NCI-H2107 treated with DMSO at 0.1 percent for 48 hours (cell line): ENCODE measurements around the gene PLXNB2.
A peak's percentile ranks its signal among the peaks of the same experiment; 100 is the strongest.

Experiments used
- DNase-seq: peaks from one replicate; lab custom pipeline; 2025; ENCODE audit not compliant: unreplicated experiment; lab: John Stamatoyannopoulos, UW

The PLXNB2 gene

GRCh38 chr22:50311606-50312351 lies 4.3 kb upstream of the PLXNB2 start:
- no peak for DNase-seq

GRCh38 chr22:50310949-50311444 lies 3.6 kb upstream of the PLXNB2 start:
- no peak for DNase-seq

- no peak for DNase-seq
These were observed 2.7 kb upstream of the PLXNB2 start for GRCh38 chr22:50310031-50310722.

- no peak for DNase-seq
These were observed 2.1 kb upstream of the PLXNB2 start for GRCh38 chr22:50309601-50309991.

GRCh38 chr22:50308986-50309600 lies 1.6 kb upstream of the PLXNB2 start:
- DNase-seq, result no peak

GRCh38 chr22:50308597-50308935 lies 1.1 kb upstream of the PLXNB2 start:
- DNase-seq, result no peak

- DNase-seq, result no peak
These were observed 597 bp upstream of the PLXNB2 start for GRCh38 chr22:50307890-50308596.

GRCh38 chr22:50305923-50306566 lies 1.4 kb downstream of the PLXNB2 start:
- peak; percentile 56 for DNase-seq

GRCh38 chr22:50305393-50305922 lies 2.0 kb downstream of the PLXNB2 start:
- DNase-seq, result no peak

GRCh38 chr22:50304528-50305392 lies 2.7 kb downstream of the PLXNB2 start:
- DNase-seq, result no peak

GRCh38 chr22:50303848-50304527 lies 3.5 kb downstream of the PLXNB2 start:
- DNase-seq, result no peak

GRCh38 chr22:50303515-50303847 lies 4.0 kb downstream of the PLXNB2 start:
- no peak for DNase-seq

- DNase-seq, result no peak
These were observed 4.9 kb downstream of the PLXNB2 start for GRCh38 chr22:50302564-50302963.

- DNase-seq, result no peak
These were observed 5.4 kb downstream of the PLXNB2 start for GRCh38 chr22:50302041-50302541.

- no peak for DNase-seq
These were observed 5.9 kb downstream of the PLXNB2 start for GRCh38 chr22:50301581-50301991.

GRCh38 chr22:50300620-50301257 lies 6.7 kb downstream of the PLXNB2 start:
- no peak for DNase-seq

GRCh38 chr22:50299785-50300619 lies 7.4 kb downstream of the PLXNB2 start:
- DNase-seq, result no peak
